HG03025 (cell line): ENCODE results near the gene KISS1R.

ENCODE experiments used
- ATAC-seq: cut with Tn5 transposase; IDR thresholded peaks from one replicate; pipeline ENCODE4 v1.9.1; 2021; ENCODE audit warnings: mild to moderate bottlenecking, moderate library complexity; ENCODE audit not compliant: unreplicated experiment, low FRiP score

The KISS1R gene

DNA sequence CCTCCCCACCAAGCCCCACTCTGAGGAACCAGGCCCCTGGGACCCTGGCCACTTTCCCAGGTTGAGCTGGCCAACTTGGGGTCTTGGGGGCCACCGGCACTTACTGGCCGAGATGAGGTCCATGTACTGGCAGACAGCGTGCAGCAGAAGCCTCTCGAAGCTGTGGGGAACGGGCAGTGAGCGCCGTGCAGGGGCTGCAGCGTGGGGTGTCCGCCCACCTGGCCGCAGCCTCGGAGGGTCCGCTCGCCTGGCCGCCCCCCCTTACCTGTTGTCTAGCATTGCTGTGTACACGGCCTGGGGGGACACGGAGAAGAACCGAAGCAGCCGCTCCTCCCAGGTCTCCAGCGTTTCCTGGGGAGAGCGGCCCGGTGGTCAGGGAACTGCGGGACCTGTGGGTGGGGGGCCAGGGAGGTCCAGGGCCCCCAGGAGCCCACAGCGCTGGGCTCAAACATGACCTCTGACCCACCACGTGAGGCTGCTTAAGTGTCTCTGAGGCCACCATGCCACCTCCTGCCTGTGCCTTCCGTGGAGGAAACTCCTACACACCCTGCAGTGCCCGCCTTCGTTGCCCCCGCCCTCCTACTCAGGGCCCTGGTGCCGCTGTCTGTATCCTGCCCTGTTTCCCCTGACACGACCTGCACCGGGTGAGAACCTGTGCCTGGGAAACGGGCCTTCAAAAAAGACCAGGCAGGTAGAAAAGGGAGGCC lies 17.6 kb upstream of the KISS1R start:
- ATAC-seq = no peak

DNA sequence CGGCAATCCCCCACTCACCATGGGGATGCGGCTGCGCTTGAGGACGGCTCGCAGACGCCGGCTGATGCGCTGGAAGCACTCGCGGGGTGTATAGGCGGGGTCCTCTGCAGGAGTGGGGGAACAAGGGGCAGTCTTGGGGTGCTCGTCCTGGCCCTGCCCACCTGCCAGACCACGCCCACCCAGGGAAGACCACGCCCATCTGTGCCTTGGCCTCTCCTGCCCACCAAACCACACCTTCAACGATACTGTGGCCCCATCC lies 17.2 kb upstream of the KISS1R start:
- ATAC-seq = no peak

DNA sequence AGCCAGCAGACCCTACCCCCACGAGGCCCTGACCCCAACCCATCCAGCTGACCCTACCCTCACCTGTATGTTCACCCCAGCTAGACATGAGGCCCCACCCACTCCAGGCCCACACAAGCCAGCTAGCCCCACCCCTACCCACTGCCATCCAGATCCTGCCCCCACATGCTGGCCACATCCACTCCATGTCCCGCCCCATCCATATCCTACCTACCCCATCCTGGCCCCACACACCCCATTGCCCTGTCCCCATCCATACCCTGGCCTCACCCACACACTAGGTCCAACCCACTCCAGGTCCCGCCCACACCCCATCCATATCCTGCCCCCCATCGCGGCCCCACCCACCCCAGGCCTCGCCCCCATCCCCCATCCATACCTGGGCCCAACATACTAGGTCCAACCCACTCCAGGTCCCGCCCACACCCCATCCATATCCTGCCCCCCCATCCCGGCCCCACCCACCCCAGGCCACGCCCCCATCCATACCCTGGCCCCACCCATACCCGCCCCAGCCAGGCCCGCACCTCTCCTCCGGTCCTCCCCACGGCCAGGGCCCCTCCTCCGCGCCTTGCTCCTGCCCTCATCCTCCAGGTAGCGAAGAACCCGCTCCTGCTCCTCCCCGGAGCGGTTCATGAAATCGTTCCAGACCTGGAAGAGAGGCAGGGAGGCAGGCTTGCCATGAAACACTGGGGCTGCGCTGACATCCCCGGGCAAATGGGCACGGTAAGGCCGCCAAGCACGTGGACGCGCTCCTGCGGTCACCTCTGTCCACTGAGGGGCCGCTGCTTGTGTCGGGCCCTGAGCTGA lies 16.6 kb upstream of the KISS1R start:
- ATAC-seq = no peak

DNA sequence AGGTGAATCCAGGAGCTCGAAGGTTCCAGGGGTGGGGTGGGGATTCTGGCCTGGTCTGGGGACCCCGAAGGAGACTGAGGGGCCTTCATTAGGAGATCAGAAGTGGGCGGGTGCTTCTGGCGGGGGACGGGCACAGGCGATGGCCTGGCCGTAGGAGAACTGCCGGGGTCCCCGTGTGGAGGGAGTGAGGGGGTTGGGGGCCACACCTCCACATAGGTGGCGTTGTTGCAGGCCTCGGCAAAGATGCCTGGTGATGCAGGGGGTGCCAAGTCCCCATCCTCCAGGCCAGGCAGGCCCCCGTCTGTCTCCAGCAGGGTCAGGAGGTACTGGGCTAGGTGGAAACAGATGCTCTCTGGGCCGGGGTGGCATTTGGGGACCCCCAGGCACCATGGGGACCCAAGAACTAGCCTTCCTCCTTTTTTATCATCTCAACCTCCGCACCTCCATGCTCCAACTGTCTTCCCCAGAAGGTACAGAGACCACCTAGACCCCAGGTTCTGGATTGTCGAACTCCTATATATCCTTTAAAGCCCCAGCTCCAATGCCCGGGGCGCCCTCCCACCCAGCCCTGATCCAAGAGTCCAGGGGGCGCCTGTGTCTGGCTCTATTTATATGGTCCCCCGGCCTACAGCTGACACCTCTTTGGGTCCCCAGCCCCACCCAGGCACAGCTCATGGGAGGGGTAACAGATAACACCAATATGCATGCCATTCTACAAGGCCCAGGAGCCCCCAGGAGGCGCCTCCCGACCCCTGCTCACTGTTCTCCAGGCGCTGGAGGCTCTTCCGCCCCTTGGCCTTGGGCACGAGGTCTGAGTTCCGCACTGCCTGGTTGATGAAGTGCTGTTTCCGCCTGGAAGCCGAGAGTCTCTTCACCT lies 15.7 kb upstream of the KISS1R start:
- ATAC-seq = no peak

DNA sequence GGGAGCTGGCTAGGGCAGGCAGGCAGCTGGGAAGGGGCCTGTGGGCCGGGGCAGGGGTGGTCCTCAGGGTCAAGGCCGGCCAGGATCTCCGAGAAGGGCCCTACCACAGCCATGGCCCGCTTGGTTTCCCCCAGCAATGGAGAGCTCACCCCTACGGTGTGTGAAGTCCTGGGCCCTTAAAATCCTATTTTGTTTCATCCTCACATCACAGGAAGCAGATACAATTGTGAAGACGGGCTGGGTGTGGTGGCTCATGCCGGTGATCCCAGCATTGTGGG lies 15.1 kb upstream of the KISS1R start:
- no peak for ATAC-seq

DNA sequence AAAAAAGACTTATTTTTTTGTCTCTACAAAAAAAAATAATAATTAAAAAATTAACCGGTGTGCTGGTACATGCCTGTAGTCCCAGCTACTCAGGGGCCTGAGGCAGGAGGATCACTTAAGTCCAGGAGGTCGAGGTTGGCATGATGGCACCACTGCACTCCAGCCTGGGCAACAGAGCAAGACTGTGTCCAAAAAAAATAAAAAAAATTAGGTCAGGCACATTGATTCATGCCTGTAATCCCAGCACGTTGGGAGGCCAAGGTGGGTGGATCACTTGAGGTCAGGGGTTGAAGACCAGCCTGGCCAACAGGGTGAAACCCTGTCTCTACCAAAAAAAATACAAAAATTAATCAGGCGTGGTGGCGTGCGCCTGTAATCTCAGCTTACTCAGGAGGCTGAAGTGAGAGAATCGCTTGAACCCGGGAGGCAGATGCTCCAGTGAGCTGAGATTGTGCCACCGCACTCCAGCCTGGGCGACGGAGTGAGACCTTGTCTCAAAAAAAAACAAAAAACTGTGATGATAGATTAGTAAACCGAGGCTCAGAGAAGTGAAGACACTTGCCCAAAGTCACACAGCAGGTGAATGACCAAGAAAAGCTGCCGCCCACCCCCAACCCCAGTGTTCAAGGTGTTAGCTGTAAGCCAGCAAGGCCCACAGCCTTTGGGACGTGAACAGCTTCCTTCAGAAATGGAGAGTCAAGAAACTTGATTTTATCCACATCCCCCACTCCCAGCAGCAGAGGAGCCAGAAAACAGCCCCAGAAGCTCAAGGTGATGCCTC lies 14.5 kb upstream of the KISS1R start:
- no peak for ATAC-seq

DNA sequence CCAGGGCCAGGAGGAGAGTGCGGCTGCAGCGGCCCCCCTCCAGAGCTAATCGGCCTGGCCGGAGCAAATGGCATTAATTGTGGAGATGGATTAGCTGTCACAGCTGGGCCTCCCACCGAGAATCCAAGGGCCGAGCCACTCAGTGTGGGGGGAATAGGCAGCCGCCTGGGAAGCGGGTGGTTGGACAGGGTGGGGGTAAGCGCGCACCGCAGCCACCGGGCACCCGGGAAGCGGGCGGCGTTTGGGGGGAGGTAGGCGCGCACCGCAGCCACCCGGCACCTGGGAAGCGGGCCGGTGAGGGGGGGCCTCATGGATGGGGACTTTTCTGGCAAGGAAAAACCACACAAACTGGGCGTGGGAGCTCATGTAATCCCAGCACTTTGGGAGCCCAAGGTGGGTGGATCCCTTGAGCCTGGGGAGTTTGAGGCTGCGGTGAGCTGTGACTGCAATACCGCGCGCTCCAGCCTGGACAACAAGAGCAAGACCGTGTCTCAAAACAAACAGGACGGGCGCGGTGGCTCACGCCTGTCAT lies 13.8 kb upstream of the KISS1R start:
- ATAC-seq = no peak

DNA sequence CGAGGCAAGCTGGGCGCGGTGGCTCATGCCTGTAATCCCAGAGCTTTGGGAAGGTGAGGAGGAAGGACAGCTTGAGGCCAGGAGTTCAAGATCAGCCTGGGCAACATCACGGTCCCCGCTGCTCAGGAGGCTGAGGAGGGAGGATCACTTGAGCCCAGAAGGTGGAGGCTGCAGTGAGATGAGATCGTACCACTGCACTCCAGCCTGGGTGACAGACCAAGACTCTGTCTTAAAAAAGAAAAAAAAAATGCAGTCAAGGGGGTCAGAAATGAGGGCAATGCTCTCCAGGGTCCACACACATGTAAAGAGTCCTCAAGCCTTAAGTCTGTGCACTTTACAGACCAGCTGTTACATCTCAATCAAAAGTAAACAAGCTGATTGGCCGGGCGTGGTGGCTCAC lies 12.6 kb upstream of the KISS1R start:
- ATAC-seq = no peak

DNA sequence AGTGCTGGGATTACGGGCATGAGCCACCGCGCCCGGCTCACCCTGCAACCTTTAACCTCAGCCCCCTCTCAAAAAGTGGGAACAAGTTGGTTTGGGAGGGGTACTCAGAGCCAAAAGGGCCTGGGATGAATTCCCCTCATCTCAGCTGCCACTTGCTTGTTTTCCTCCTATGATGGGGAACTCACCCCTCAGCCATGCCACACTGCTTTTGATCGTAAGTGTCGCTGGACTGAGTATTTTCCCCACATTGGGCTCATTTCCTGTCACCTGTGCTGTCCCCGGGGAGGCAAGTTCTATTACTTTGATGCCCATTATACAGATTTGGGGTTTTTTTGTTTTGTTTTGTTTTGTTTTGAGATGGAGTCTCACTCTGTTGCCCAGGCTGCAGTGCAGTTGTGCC lies 10.7 kb upstream of the KISS1R start:
- ATAC-seq = no peak

DNA sequence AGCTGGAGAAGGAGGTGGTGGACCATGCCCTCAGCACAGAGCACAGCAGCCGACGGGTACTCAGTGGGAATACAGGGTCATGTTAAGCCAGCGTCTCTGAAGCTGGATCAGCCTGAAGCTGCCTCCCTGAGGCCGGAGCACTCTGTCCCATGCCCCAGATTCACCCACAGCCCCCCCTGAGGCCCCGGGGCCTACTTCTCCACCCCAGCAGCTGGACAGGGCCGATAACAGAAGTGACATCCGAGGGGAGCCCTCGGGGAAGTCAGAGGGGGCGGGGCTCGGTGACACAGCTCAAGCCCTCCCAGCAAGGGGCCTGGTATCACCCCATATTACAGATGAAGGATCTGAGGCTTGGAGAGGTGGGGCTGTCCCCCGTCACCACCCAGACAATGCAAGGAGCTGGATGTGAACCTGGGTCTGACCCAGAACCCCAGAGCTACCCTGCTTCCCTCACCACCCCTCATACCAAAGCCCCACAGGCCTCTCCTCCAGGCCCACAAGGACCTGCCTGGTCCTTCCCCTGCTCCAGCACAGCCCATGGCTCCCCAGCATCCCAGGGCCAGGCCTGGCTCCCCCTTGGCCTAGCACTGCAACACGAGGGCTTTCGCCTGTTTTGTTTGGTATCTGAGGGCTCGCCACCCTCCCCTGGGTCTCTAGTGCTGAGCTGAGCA lies 9.8 kb upstream of the KISS1R start:
- no peak for ATAC-seq

DNA sequence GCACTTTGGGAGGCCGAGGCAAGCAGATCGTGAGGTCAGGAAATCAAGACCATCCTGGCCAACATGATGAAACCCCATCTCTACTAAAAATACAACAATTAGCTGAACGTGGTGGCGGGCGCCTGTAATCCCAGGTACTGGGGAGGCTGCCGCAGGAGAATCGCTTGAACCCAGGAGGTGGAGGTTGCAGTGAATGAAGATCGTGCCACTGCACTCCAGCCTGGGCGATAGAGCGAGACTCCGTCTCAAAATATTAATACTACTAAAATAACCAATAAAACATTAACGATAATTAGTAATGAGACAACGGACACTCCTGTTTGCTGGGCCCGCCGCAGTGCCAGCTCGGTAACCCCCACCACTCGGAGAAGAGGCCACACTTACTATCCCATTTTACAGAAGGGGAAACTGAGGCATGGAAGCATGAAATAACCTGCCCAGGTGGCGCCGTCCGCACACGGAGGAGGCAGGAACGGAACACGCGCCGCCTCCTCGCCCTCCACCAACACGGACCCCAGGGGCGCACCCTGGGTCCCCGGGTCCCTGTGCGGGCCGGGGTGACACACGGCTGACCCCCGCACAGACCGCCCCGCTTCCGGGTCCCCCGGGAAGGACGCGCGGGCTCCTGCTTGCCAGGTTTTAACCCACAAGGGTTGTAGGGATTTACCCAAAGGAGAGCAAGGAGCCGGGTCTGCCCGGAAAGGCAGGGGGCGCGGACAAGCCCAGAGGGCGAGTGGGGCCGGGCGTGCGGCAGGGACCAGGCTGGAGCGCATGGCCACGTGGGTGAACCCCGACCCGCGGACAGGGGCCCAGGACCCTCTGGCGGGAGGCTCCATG lies 5.7 kb upstream of the KISS1R start:
- ATAC-seq = no peak

DNA sequence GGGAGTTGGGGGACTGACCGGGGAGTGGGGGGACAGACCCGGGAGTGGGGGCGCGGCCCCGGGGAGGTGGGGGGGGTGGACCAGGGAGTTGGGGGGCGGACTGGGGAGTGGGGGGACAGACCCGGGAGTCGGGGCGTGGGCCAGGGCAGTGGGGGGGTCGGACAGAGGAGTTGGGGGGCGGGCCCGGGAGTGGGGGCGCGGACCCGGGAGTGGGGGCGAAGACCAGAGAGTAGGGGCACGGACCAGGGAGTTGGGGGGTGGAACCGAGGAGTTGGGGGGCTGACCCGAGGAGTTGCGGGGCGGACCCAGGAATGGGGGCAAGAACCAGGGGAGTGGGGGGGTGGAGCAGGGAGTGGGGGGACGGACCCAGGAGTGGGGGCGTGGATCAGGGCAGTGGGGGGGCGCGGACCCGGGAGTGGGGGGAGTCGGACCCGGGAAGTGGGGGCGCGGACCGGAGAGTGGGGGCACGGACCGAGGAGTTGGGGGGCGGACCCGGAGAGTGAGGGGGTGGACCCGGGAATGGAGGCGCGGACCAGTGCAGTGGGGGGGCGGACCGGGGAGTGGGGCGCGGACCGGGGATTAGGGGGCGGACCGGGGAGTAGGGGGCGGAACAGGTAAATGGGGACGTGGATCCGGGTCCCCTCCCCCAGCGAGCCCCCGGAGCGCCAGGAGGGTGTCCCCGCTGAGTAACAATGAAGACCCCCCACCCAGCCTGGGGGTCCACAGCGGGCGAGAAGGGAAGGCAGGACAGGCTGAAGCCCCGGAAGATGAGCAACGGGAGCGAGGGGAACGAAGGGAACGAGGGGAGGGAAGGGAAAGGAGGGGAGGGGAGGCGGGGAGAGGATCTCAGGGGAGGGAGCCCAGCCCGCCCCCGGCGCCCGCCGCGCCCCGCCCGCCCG lies 4.7 kb upstream of the KISS1R start:
- ATAC-seq = peak; percentile 1

DNA sequence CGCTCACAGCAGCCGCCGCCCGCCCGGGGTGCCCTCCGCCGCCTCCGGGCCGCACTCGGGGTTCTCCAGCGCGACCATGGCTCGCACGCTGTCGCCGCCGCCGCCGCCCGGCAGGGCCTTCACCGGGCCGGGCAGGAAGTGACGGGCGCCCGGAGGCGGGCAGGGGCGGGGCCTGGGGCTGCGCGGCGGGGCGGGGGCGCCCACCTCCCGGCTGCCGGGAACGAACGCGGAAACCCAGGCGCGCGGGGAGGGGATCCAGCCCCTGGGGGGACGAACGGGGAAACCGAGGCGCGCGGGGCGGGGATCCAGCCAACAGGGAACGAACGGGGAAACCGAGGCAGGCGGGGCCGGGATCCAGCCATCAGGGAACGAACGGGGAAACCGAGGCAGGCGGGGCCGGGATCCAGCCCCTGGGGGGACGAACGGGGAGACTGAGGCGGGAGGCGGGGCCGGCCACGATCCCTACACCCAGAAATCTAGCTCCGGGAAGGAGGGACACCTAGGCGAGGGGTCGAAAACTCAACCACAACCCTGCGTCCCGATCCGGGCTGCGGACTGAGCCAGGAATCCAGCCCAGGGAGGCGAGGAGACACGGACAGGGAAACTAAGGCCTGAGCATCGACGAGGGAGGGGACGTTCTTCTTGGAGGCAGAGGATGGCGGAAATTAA lies 3.9 kb upstream of the KISS1R start, which contains the start of gene R3HDM4:
Gene R3HDM4 (minus strand): TSS at position 140 of the 669 bp plus-strand sequence. CDS start 62 bp downstream, at position 78.
- peak; percentile 49 for ATAC-seq

DNA sequence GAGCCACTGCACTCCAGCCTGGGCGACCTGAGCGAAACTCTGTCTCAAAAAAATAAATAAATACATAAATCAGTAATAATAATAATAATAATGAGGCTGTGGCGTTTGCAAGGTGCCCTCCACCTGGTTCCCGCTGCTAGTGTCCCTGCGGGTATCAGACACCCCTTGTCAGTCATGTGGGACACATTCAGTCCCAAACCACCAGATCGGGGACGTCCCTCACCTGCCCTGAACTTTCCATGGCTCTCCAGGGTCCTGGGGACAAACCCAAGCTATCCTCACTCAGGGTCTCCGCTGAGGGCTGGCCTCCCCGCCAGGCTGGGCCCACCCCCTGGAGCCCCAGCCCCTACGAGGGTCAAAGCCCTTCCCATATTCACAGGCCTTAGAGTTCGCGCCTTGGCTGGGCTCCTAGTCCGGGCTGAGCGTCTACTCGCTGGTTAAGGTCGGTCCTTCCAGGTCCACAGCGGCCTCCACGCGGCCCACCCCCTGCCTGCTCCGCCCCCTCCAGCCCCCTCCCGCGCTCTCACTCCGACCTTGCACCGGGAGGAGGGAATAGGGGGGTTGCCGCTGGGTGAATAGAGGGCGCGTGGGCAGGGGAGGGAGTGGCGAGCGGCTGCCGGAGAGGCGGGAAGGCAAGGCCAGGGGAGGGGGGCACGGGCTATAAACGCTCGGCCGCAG lies 349 bp upstream of the KISS1R start:
- no peak for ATAC-seq

DNA sequence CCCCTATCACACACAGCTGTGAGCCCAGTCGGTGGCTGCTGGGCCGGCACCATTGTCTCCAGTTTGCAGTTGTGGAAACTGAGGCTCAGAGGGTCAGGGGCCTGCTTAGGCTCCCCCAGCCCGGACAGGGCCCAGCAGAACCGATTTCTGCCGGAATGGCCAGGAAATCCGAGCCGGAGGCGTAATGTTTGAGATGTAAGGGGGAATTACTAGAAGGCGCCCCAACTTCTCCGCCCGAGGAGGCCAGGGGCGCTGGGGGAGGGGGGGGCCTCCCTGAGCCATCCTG lies 962 bp downstream of the KISS1R start:
- ATAC-seq = no peak

DNA sequence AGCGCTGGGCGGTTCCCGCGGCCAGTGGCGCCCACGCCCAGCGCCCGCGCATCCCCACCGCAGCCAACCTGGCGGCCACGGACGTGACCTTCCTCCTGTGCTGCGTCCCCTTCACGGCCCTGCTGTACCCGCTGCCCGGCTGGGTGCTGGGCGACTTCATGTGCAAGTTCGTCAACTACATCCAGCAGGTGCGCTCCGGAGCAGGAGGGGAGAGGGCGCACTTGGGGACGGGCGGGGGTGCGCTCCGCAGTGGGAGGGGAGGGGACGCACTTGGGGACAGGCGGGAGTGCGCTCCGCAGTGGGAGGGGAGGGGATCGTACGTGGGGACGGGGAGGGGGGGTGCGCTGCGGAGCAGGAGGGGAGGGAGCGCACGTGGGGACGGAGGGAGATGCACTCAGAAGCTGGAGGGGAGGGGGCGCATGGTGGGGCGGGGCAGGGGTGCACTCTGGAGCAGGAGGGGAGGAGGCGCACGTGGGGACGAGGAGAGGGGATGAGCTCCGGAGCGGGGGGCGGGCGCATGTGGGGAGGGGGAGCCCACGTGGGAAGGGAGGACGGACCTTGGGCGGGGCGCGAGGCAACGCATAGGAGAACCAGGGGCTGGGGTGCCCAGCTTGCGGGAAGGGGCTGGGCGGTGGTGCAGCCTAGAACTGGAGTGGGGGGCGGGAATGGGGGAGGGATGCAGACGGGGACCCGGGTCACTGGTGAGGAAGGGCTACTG lies 1.5 kb downstream of the KISS1R start:
- ATAC-seq = no peak
